ENCODE measurements around the gene MARCO. TPM values are rescaled to one million over a fixed set of nuclear protein-coding genes. Genes with fewer than 3 reads are reported as not detected.
"Not testable (repeated sequence)": the region's sequence is repeated elsewhere in the genome, so short reads cannot be mapped to it uniquely, and the experiment has no call there.

The MARCO gene
- total RNA-seq, 4 donors from 2014 or later, result 3.3 to 8.2 (median 4.0) TPM

GRCh38 chr2:118945881-118946280 is 3.9 kb downstream of the MARCO start:
- TF ChIP-seq CTCF (IDR thresholded peaks at IDR 0.05), result no peak
- no peak for TF ChIP-seq POLR2A (IDR thresholded peaks at IDR 0.05)

GRCh38 chr2:118948266-118948665 is 6.3 kb downstream of the MARCO start:
- H3K27me3 ChIP-seq, H3K4me3 ChIP-seq, H3K36me3 ChIP-seq, H3K9me3 ChIP-seq, H3K27ac ChIP-seq, H3K4me1 ChIP-seq, DNase-seq: not testable (repeated sequence)

More at GRCh38 chr2:118945881-118946280, 3.9 kb downstream of the MARCO start:
- DNase-seq, result no peak
- Histone ChIP-seq H3K27ac (no peak overlapping the region), H3K27me3 (no peaks in the 10 kb centered on the region), H3K4me3 (no peak overlapping the region), H3K4me1 (no peaks in the 10 kb centered on the region), H3K36me3 (no peaks in the 10 kb centered on the region), H3K9me3 (no peaks in the 10 kb centered on the region)

GRCh38 chr2:118954297-118955060 is 12.5 kb downstream of the MARCO start:
- no peaks in the 10 kb centered on the region for H3K36me3 ChIP-seq
- H3K27ac ChIP-seq, result no peak overlapping the region
- no peak overlapping the region for H3K4me3 ChIP-seq
- DNase-seq, result no peak
- H3K27me3 ChIP-seq, result no peaks in the 10 kb centered on the region
- no peaks in the 10 kb centered on the region for H3K9me3 ChIP-seq
- no peak for TF ChIP-seq POLR2A (IDR thresholded peaks at IDR 0.05)
- no peak for TF ChIP-seq CTCF (IDR thresholded peaks at IDR 0.05)
- no peaks in the 10 kb centered on the region for H3K4me1 ChIP-seq

GRCh38 chr2:118965737-118966136 is 23.7 kb downstream of the MARCO start:
- Histone ChIP-seq H3K4me1 (no peaks in the 10 kb centered on the region), H3K27me3 (no peaks in the 10 kb centered on the region), H3K36me3 (no peaks in the 10 kb centered on the region), H3K4me3 (no peak overlapping the region), H3K9me3 (no peaks in the 10 kb centered on the region), H3K27ac (no peak overlapping the region)
- DNase-seq, result no peak
- TF ChIP-seq CTCF (IDR thresholded peaks at IDR 0.05) (no peak), POLR2A (IDR thresholded peaks at IDR 0.05) (no peak)

- TF ChIP-seq CTCF (IDR thresholded peaks at IDR 0.05), result no peak
- TF ChIP-seq POLR2A (IDR thresholded peaks at IDR 0.05), result no peak
- no peak overlapping the region for H3K4me3 ChIP-seq
- H3K36me3 ChIP-seq, result no peaks in the 10 kb centered on the region
- no peak overlapping the region for H3K27ac ChIP-seq
- no peaks in the 10 kb centered on the region for H3K4me1 ChIP-seq
- H3K9me3 ChIP-seq, result no peaks in the 10 kb centered on the region
- no peak for DNase-seq
- H3K27me3 ChIP-seq, result no peaks in the 10 kb centered on the region
Observed at GRCh38 chr2:118967124-118967880, 25.3 kb downstream of the MARCO start.

- Histone ChIP-seq H3K27ac (no peak overlapping the region), H3K27me3 (no peaks in the 10 kb centered on the region), H3K36me3 (no peaks in the 10 kb centered on the region), H3K4me3 (no peak overlapping the region), H3K4me1 (no peaks in the 10 kb centered on the region), H3K9me3 (no peaks in the 10 kb centered on the region)
- no peak for TF ChIP-seq CTCF (IDR thresholded peaks at IDR 0.05)
- TF ChIP-seq POLR2A (IDR thresholded peaks at IDR 0.05), result no peak
- DNase-seq, result no peak
Observed at GRCh38 chr2:118968042-118968441, 26.0 kb downstream of the MARCO start.
